Activated B cell treated with CpG ODN at 0.5 μM for 24 hours (primary cell): Measurements from ENCODE around the gene SMARCB1. TPM values are rescaled to one million over a fixed set of nuclear protein-coding genes. Genes with fewer than 3 reads are reported as not detected.

Source experiments
- ATAC-seq: fragments of 200-7000 bp; cut with Tn5 transposase; one replicate; pipeline ENCODE4 v1.10.0; 2021; ENCODE audit warnings: low read depth, mild to moderate bottlenecking, moderate library complexity
- CTCF ChIA-PET: fragments of 350-600 bp; sonication (Branson Sonifier 250); formaldehyde crosslinking; loops from one replicate; lab custom pipeline; 2021; ENCODE audit warnings: antibody characterized with exemption; lab: Charles Lee
- POLR2A ChIA-PET: fragments of 350-600 bp; sonication (Branson Sonifier 250); formaldehyde crosslinking; loops from one replicate; lab custom pipeline; 2021; ENCODE audit warnings: antibody characterized with exemption; lab: Charles Lee
- DNase-seq: peaks from one replicate; pipeline ENCODE4 v3.0.0; 2022
- H3K27ac Mint-ChIP-seq: one replicate; pipeline ENCODE4 v1.8.0; 2020; ENCODE audit warnings: mixed read lengths
- H3K27me3 Mint-ChIP-seq: one replicate; pipeline ENCODE4 v1.8.0; 2021; ENCODE audit warnings: mixed read lengths
- H3K36me3 Mint-ChIP-seq: one replicate; pipeline ENCODE4 v1.8.0; 2021; ENCODE audit warnings: low read depth, mixed read lengths
- H3K4me1 Mint-ChIP-seq: one replicate; pipeline ENCODE4 v1.8.0; 2021; ENCODE audit warnings: mixed read lengths
- H3K4me3 Mint-ChIP-seq: one replicate; pipeline ENCODE4 v1.8.0; 2020; ENCODE audit warnings: mild to moderate bottlenecking, mixed read lengths
- H3K9me3 Mint-ChIP-seq: one replicate; pipeline ENCODE4 v1.8.0; 2020; ENCODE audit warnings: mixed read lengths
- CTCF ChIP-seq: fragments of 200-600 bp; IDR thresholded peaks from one replicate; pipeline ENCODE4 v1.8.0; 2022; ENCODE audit warnings: antibody characterized with exemption, mild to moderate bottlenecking
- intact Hi-C: fragments of 100-400 bp; cut with micrococcal nuclease; formaldehyde crosslinking; loops from one replicate; pipeline ENCODE4 v1.15.1; 2024
- total RNA-seq: library from RNA; stranded (reverse); gene quantifications from 2 replicates; pipeline ENCODE4 v1.2.3, GENCODE V29; 2022

The SMARCB1 gene
- total RNA-seq, 1 donor from 2014 or later, result 161 TPM

DNA sequence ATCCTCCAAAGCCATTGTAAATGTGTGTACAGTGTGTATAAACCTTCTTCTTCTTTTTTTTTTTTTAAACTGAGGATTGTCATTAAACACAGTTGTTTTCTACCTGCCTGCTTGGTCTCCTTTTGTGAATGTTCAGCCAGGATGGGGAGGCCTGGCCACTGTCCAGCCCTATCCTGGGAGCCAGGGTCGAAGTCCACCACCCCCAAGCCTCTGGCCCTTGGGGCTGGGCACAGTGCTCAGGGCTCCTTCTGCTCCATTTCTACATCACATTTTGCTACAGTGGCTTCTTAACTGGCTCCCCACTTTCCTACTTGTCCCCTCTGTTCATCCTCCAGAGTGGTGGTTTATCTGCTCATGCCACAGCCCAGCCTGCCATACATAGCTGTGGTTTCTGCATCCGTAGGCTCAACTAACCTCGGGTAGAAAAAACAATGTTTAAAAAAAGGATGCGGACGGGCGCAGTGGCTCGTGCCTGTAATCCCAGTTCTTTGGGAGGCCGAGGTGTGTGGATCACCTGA, 2.5 kb upstream of the SMARCB1 start:
- Mint-ChIP-seq H3K4me1 (peaks cover 31% of the 10 kb centered on the region), H3K4me3 (no peak overlapping the region), H3K27me3 (no peaks in the 10 kb centered on the region), H3K36me3 (peaks cover 9% of the 10 kb centered on the region), H3K9me3 (no peaks in the 10 kb centered on the region), H3K27ac (no peak overlapping the region)
- ChIA-PET CTCF (no interaction called here), POLR2A (interaction anchor here (0.7 to 1.0 kb wide), 2 partner anchors 12 to 18 kb away, joined by 3 read pairs; partner anchors contain the start of gene MMP11)
- no peak for TF ChIP-seq CTCF
- intact Hi-C loops, result no loop called here
- ATAC-seq, result no peak
- DNase-seq, result no peak

DNA sequence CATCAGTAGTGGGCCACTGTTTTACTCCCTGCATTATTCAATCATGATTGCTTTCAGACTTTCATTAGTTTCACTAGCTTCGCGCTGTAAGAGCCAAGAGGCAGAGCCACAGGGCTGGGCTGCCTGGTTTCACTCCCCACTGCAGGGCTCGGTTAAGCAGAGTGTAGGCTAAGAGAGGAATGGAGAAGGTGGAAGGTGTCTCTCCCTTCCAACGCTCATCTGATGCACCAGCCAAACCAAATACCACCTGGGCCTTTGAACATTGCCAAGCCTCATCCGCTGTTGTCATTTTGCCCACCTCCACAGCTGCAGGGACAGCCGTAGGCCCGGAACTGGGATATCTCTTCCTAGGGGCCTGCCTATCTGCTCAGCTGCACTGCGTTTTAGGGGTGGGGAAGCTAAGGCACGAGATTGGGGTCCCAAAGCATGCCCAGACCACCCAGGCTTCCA, 480 bp upstream of the SMARCB1 start:
- no peak for ATAC-seq
- TF ChIP-seq CTCF, result no peak
- no peak for DNase-seq
- H3K27ac Mint-ChIP-seq, result peak overlapping the region; percentile 88
- H3K4me3 Mint-ChIP-seq, result peak overlapping the region; percentile 90
- peaks cover 20% of the 10 kb centered on the region for H3K36me3 Mint-ChIP-seq
- POLR2A ChIA-PET, result interaction anchor here (0.5 to 3.2 kb wide), 10 partner anchors 9 to 378 kb away, joined by 3 to 20 read pairs (median 6); partner anchors contain the start of genes MMP11 and SLC2A11
- intact Hi-C loops, result loop anchor here (1.0 to 5.0 kb wide), 3 partner anchors 13 to 126 kb away; no protein-coding TSS in a partner anchor
- peaks cover 45% of the 10 kb centered on the region for H3K4me1 Mint-ChIP-seq
- CTCF ChIA-PET, result interaction anchor here (0.9 kb wide), 1 partner anchor 11 kb away, joined by 3 read pairs; no protein-coding TSS in a partner anchor
- H3K9me3 Mint-ChIP-seq, result no peaks in the 10 kb centered on the region
- H3K27me3 Mint-ChIP-seq, result no peaks in the 10 kb centered on the region

- peaks cover 30% of the 10 kb centered on the region for H3K36me3 Mint-ChIP-seq
- no peaks in the 10 kb centered on the region for H3K27me3 Mint-ChIP-seq
- intact Hi-C loops, result loop anchor here (1.0 to 5.0 kb wide), 4 partner anchors 13 to 125 kb away; partner anchors contain the start of gene DERL3
- no peak for TF ChIP-seq CTCF
- DNase-seq (no peak), ATAC-seq (no peak)
- no peaks in the 10 kb centered on the region for H3K9me3 Mint-ChIP-seq
- ChIA-PET POLR2A (interaction anchor here (1.0 to 3.2 kb wide), 10 partner anchors 10 to 70 kb away, joined by 3 to 20 read pairs (median 7); partner anchors contain the start of genes DERL3, MMP11, SLC2A11 and VPREB3), CTCF (interaction anchor here (1.2 to 1.4 kb wide), 2 partner anchors 16 to 62 kb away, joined by 4 read pairs; partner anchors contain the start of gene MMP11)
- H3K4me1 Mint-ChIP-seq, result peaks cover 51% of the 10 kb centered on the region
- peak overlapping the region; percentile 90 for H3K4me3 Mint-ChIP-seq
- peak overlapping the region; percentile 88 for H3K27ac Mint-ChIP-seq
Observed at GRCh38 chr22:23787600-23787896, 782 bp downstream of the SMARCB1 start.

GRCh38 chr22:23787910-23788309, 1.1 kb downstream of the SMARCB1 start:
- peak overlapping the region; percentile 90 for H3K4me3 Mint-ChIP-seq
- POLR2A ChIA-PET, result interaction anchor here (0.6 to 3.2 kb wide), 9 partner anchors 12 to 70 kb away, joined by 4 to 20 read pairs (median 8); partner anchors contain the start of genes DERL3, MMP11, SLC2A11 and VPREB3
- H3K4me1 Mint-ChIP-seq, result peaks cover 51% of the 10 kb centered on the region
- no peaks in the 10 kb centered on the region for H3K9me3 Mint-ChIP-seq
- ATAC-seq (no peak), DNase-seq (no peak)
- no peaks in the 10 kb centered on the region for H3K27me3 Mint-ChIP-seq
- no peak for TF ChIP-seq CTCF
- intact Hi-C loops, result loop anchor here (1.0 to 5.0 kb wide), 4 partner anchors 12 to 124 kb away; partner anchors contain the start of gene DERL3
- CTCF ChIA-PET, result interaction anchor here (1.2 to 1.4 kb wide), 2 partner anchors 16 to 62 kb away, joined by 4 read pairs; partner anchors contain the start of gene MMP11
- H3K27ac Mint-ChIP-seq, result peak overlapping the region; percentile 88
- H3K36me3 Mint-ChIP-seq, result peaks cover 33% of the 10 kb centered on the region

DNA sequence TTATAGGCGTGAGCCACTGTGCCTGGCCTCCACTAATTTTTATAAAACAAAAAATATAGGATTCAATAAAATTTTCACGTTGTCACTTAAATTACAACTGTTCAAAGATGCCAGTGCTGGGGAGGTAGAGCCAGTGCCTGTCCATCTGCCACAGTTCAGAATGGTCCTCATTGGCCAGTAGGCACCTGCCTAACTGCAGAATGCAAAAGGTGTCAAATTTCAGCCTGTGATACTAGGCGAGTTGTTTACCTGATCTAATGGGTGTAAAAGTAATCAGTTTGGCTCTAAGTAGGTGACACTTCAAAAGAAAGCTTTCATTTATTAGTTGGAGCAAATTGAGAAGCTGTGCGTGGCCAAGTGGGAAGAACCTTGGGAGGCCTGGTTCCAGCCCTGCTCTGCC, 2.4 kb downstream of the SMARCB1 start:
- H3K4me3 Mint-ChIP-seq, result peak overlapping the region; percentile 53
- H3K27me3 Mint-ChIP-seq, result no peaks in the 10 kb centered on the region
- H3K36me3 Mint-ChIP-seq, result peaks cover 45% of the 10 kb centered on the region
- no peak for TF ChIP-seq CTCF
- H3K27ac Mint-ChIP-seq, result no peak overlapping the region
- DNase-seq (no peak), ATAC-seq (no peak)
- H3K4me1 Mint-ChIP-seq, result peaks cover 53% of the 10 kb centered on the region
- ChIA-PET CTCF (interaction anchor here (0.7 kb wide), 1 partner anchor 57 kb away, joined by 3 read pairs; no protein-coding TSS in a partner anchor), POLR2A (interaction anchor here (0.6 to 3.2 kb wide), 4 partner anchors 10 to 99 kb away, joined by 3 to 18 read pairs (median 4); partner anchors contain the start of gene SLC2A11)
- no peaks in the 10 kb centered on the region for H3K9me3 Mint-ChIP-seq
- intact Hi-C loops, result loop anchor here (5.0 kb wide), 1 partner anchor 123 kb away; no protein-coding TSS in a partner anchor
